Amniotic epithelial cell (primary cell): ENCODE measurements around the gene ANO1.

Experiments used
- DNase-seq: peaks from one replicate; pipeline ENCODE4 v3.0.0-alpha.2; 2010; ENCODE audit warnings: low read depth

ANO1 gene

GRCh38 chr11:70050243-70050642 lies 27.9 kb upstream of the ANO1 start:
- DNase-seq, result no peak

- DNase-seq, result no peak
Measured at GRCh38 chr11:70054004-70054403, 24.1 kb upstream of the ANO1 start.

- no peak for DNase-seq
Measured at GRCh38 chr11:70055444-70055843, 22.7 kb upstream of the ANO1 start.

GRCh38 chr11:70057080-70057479 lies 21.0 kb upstream of the ANO1 start:
- DNase-seq, result no peak

GRCh38 chr11:70059971-70060370 lies 18.1 kb upstream of the ANO1 start:
- DNase-seq, result no peak

- DNase-seq, result no peak
Measured at GRCh38 chr11:70060611-70061293, 17.4 kb upstream of the ANO1 start.

GRCh38 chr11:70061734-70062133 lies 16.4 kb upstream of the ANO1 start:
- DNase-seq, result no peak

GRCh38 chr11:70063121-70063520 lies 15.0 kb upstream of the ANO1 start:
- no peak for DNase-seq

- no peak for DNase-seq
Measured at GRCh38 chr11:70063555-70063954, 14.6 kb upstream of the ANO1 start.

- DNase-seq, result no peak
Measured at GRCh38 chr11:70064008-70064725, 13.9 kb upstream of the ANO1 start.

GRCh38 chr11:70064726-70065317 lies 13.3 kb upstream of the ANO1 start:
- no peak for DNase-seq

- DNase-seq, result no peak
Measured at GRCh38 chr11:70065318-70066135, 12.6 kb upstream of the ANO1 start.

GRCh38 chr11:70066136-70066520 lies 12.0 kb upstream of the ANO1 start:
- DNase-seq, result no peak

GRCh38 chr11:70066628-70067027 lies 11.5 kb upstream of the ANO1 start:
- no peak for DNase-seq

GRCh38 chr11:70067036-70067435 lies 11.1 kb upstream of the ANO1 start:
- no peak for DNase-seq

- DNase-seq, result no peak
Measured at GRCh38 chr11:70067591-70068341, 10.4 kb upstream of the ANO1 start.

GRCh38 chr11:70068345-70068744 lies 9.8 kb upstream of the ANO1 start:
- DNase-seq, result no peak

- no peak for DNase-seq
Measured at GRCh38 chr11:70068950-70069349, 9.2 kb upstream of the ANO1 start.

- DNase-seq, result no peak
Measured at GRCh38 chr11:70070706-70071105, 7.4 kb upstream of the ANO1 start.

- no peak for DNase-seq
Measured at GRCh38 chr11:70071996-70072395, 6.1 kb upstream of the ANO1 start.

- DNase-seq, result no peak
Measured at GRCh38 chr11:70072461-70072860, 5.7 kb upstream of the ANO1 start.
